Activated naive CD8-positive, alpha-beta T cell treated with anti-CD3 and anti-CD28 coated beads, Interleukin-2, amount 10 ng/mL, durations not matched to agents 7 days and 5 days (primary cell): ENCODE results near the gene FOXN3. TPM values are rescaled to one million over a fixed set of nuclear protein-coding genes. Genes with fewer than 3 reads are reported as not detected.

Source experiments
- ATAC-seq: fragments of 150-1000 bp; cut with Tn5 transposase; one replicate; pipeline ENCODE4 v1.10.0; 2021; ENCODE audit warnings: low read depth, moderate library complexity
- POLR2A ChIA-PET: fragments of 350-600 bp; sonication (Branson Sonifier 250); formaldehyde crosslinking; loops from one replicate; lab custom pipeline; 2021; ENCODE audit warnings: antibody characterized with exemption; lab: Charles Lee
- DNase-seq: peaks from one replicate; pipeline ENCODE4 v3.0.0; 2021
- H3K27ac Mint-ChIP-seq: one replicate; pipeline ENCODE4 v1.8.0; 2022; ENCODE audit warnings: mild to moderate bottlenecking, mixed read lengths
- H3K27me3 Mint-ChIP-seq: one replicate; pipeline ENCODE4 v1.8.0; 2022; ENCODE audit warnings: mild to moderate bottlenecking, moderate library complexity, mixed read lengths
- H3K36me3 Mint-ChIP-seq: one replicate; pipeline ENCODE4 v1.8.0; 2021; ENCODE audit warnings: mild to moderate bottlenecking, mixed read lengths
- H3K4me1 Mint-ChIP-seq: one replicate; pipeline ENCODE4 v1.8.0; 2021; ENCODE audit warnings: mixed read lengths
- H3K4me3 Mint-ChIP-seq: one replicate; pipeline ENCODE4 v1.8.0; 2022; ENCODE audit warnings: mild to moderate bottlenecking, moderate library complexity, mixed read lengths
- H3K9me3 Mint-ChIP-seq: one replicate; pipeline ENCODE4 v1.8.0; 2021; ENCODE audit warnings: mixed read lengths
- total RNA-seq, 2 experiments: library from RNA; stranded (reverse); gene quantifications; one replicate each; pipeline ENCODE4 v1.2.3, GENCODE V29; 2021

Gene FOXN3
- total RNA-seq, 2 experiments from 2014 or later = 101 to 102 TPM

GRCh38 chr14:89198544-89199329, 218.3 kb downstream of the FOXN3 start:
- H3K9me3 Mint-ChIP-seq = peaks cover 6% of the 10 kb centered on the region
- DNase-seq = no peak
- peaks cover 20% of the 10 kb centered on the region for H3K4me1 Mint-ChIP-seq
- ATAC-seq = no peak
- no peaks in the 10 kb centered on the region for H3K27me3 Mint-ChIP-seq
- POLR2A ChIA-PET = no interaction called here
- H3K27ac Mint-ChIP-seq = no peak overlapping the region
- no peak overlapping the region for H3K4me3 Mint-ChIP-seq
- peaks cover 32% of the 10 kb centered on the region for H3K36me3 Mint-ChIP-seq

DNA sequence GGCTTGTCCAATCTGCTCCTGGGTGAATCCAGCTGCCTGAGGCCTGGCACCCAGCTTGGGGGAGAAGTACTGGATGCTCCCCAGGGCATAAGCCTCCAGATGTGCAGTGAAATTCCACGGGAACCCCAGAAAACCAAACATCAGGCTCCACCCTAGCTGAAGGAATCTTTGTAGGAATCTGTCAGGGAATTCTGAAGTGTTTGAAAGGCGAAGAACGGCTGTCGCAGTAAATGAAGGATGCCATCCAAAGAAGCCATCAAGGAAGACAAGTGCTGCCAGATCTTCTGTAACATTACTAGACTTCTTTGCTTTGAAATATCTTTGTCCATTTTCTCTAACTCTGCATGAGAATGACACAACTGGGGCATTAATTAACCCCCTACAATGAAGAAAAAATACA, 219.4 kb downstream of the FOXN3 start:
- Mint-ChIP-seq H3K27ac (no peak overlapping the region), H3K36me3 (peaks cover 31% of the 10 kb centered on the region)

GRCh38 chr14:89196545-89196944, 220.5 kb downstream of the FOXN3 start:
- H3K36me3 Mint-ChIP-seq = peaks cover 31% of the 10 kb centered on the region
- POLR2A ChIA-PET = no interaction called here
- H3K27me3 Mint-ChIP-seq = no peaks in the 10 kb centered on the region
- peaks cover 4% of the 10 kb centered on the region for H3K4me1 Mint-ChIP-seq
- H3K9me3 Mint-ChIP-seq = peaks cover 6% of the 10 kb centered on the region
- no peak overlapping the region for H3K27ac Mint-ChIP-seq
- H3K4me3 Mint-ChIP-seq = no peak overlapping the region
- ATAC-seq (no peak), DNase-seq (no peak)

More for the DNA sequence above, 219.4 kb downstream of the FOXN3 start:
- peaks cover 14% of the 10 kb centered on the region for H3K4me1 Mint-ChIP-seq
- H3K27me3 Mint-ChIP-seq = no peaks in the 10 kb centered on the region
- POLR2A ChIA-PET = no interaction called here
- peaks cover 6% of the 10 kb centered on the region for H3K9me3 Mint-ChIP-seq
- no peak for ATAC-seq
- no peak for DNase-seq
- no peak overlapping the region for H3K4me3 Mint-ChIP-seq

GRCh38 chr14:89194376-89194775, 222.7 kb downstream of the FOXN3 start:
- H3K9me3 Mint-ChIP-seq = peaks cover 6% of the 10 kb centered on the region
- POLR2A ChIA-PET = no interaction called here
- H3K36me3 Mint-ChIP-seq = peaks cover 33% of the 10 kb centered on the region
- ATAC-seq = no peak
- no peaks in the 10 kb centered on the region for H3K27me3 Mint-ChIP-seq
- H3K4me1 Mint-ChIP-seq = peaks cover 4% of the 10 kb centered on the region
- H3K4me3 Mint-ChIP-seq = no peak overlapping the region
- no peak for DNase-seq
- H3K27ac Mint-ChIP-seq = no peak overlapping the region

- Mint-ChIP-seq H3K27me3 (no peaks in the 10 kb centered on the region), H3K27ac (no peak overlapping the region)
- ATAC-seq = no peak
Observed at GRCh38 chr14:89190765-89191513, 226.1 kb downstream of the FOXN3 start.

DNA sequence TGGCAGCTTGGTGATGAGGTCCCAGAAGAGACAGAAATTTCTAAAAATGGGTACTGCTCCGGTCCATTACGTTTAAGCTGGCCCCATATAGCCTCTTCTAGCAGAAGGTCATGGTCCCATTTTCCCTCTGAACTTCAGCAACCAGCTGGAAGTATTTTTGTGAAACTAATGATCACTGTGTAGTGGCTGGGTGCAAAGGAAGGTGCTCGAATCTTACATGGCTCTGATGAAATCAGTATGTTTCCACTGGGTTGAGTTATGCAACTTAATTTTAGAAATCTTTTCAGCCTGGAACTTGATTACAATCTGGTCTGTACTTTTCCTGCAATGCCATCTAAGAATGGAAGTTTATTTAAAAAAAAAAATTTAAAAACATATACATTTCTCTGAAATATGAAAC, 228.5 kb downstream of the FOXN3 start:
- no peak for ATAC-seq
- POLR2A ChIA-PET = no interaction called here
- Mint-ChIP-seq H3K9me3 (no peaks in the 10 kb centered on the region), H3K27me3 (no peaks in the 10 kb centered on the region), H3K27ac (no peak overlapping the region), H3K4me3 (no peak overlapping the region), H3K4me1 (peaks cover 8% of the 10 kb centered on the region), H3K36me3 (peaks cover 18% of the 10 kb centered on the region)
- no peak for DNase-seq

More at GRCh38 chr14:89190765-89191513, 226.1 kb downstream of the FOXN3 start:
- H3K4me3 Mint-ChIP-seq = no peak overlapping the region
- no peak for DNase-seq
- H3K4me1 Mint-ChIP-seq = peaks cover 8% of the 10 kb centered on the region
- H3K36me3 Mint-ChIP-seq = peaks cover 21% of the 10 kb centered on the region
- POLR2A ChIA-PET = no interaction called here
- H3K9me3 Mint-ChIP-seq = peaks cover 1% of the 10 kb centered on the region

DNA sequence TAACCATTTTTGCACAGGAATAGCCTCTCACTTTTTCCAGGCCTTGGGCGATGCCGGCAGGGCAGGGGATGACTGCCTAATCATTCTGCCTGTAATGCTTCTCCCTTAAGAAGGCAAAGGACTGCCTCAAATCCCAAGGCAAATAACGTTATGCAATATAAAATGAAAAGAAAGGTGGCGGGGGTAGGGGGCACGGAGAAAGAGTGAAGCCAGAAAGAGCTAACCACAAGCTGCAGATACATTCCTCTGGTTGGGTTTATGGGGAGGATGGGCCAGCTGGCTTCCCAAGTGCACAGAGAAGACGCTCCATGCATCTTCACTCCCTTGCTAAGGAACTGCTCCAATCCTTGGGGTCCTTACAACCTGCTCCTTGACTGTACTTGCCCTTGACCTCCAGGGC, 229.5 kb downstream of the FOXN3 start:
- Mint-ChIP-seq H3K27ac (no peak overlapping the region), H3K4me3 (no peak overlapping the region), H3K27me3 (no peaks in the 10 kb centered on the region), H3K36me3 (peaks cover 18% of the 10 kb centered on the region), H3K4me1 (peaks cover 8% of the 10 kb centered on the region), H3K9me3 (no peaks in the 10 kb centered on the region)
- no peak for DNase-seq
- POLR2A ChIA-PET = no interaction called here
- ATAC-seq = no peak

DNA sequence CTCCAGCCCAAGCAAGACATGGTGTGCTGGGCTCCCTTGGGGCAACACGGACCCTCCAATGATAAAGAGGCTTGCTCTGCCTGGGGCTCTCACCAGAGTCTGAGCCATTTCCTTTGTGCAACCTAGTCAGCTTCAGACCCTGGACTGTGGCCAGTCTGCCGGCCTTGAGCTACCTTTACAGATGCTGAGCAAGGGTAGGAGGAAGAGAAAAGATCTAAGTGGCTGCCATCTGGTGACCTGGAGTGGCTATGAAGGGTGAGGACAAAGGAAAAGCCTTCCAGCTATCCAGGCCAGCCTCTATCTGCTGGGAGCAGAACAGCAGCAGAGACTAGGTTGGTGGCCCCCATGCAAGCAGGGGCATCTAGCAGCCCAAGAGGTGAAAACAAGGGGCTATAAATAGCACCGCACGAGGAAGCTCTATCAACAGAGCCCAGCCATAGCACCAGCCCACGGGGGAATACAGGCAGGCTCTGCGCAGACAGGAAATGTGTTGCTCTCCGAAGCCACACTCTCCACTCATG, 230.1 kb downstream of the FOXN3 start:
- H3K36me3 Mint-ChIP-seq = peaks cover 18% of the 10 kb centered on the region
- POLR2A ChIA-PET = no interaction called here

DNA sequence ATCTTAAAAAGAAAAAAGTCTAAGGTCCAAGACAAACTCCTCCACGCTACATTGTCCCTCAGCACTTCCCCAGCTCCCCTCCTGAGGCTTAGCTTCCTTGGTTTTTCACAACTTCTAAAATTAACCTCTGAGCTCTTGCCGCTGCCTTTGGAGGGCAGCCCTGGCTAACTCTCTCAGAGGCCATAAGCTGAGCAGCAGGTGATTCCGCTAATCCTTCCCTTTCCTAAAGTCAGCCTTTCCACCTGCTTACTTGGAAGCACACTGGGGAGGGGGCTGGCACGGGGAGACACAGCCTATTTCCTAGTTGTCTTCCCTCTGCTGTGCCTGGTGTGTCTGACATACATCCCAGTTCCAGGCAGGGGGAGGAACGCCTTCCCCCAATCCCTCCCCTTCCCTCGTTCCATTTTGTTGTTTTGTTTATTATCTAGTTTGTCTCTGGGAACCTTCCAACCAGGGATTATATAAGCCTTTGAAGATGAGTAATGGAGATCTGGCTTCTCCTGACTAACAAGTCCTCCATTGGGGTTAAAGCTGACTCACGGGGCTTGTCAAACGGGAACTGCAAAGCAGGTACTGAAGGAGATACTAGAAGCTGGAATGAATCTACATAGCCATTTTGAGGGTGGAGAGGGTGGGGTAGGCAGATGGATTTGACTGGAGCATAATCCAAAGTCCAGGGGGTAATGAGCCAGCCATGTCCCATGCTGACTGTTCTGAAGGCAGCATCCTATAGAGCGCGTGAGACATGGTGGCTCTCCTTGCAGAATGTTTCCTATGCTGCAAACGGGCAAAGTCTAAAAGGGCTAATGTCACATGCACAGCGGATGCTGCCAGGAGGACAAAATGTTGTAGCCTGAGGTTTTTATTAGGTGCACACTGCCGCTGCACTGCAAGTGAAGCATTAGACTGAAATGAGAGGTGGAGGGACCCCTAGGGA, 230.8 kb downstream of the FOXN3 start:
- Mint-ChIP-seq H3K27me3 (no peaks in the 10 kb centered on the region), H3K27ac (no peak overlapping the region), H3K4me1 (peaks cover 10% of the 10 kb centered on the region), H3K4me3 (no peak overlapping the region), H3K9me3 (no peaks in the 10 kb centered on the region), H3K36me3 (peaks cover 18% of the 10 kb centered on the region)
- DNase-seq (no peak), ATAC-seq (no peak)
- POLR2A ChIA-PET = no interaction called here

More for the DNA sequence above, 230.1 kb downstream of the FOXN3 start:
- no peak for DNase-seq
- peak; percentile 36 for ATAC-seq
- Mint-ChIP-seq H3K4me3 (no peak overlapping the region), H3K27ac (no peak overlapping the region), H3K4me1 (peaks cover 8% of the 10 kb centered on the region), H3K27me3 (no peaks in the 10 kb centered on the region), H3K9me3 (no peaks in the 10 kb centered on the region)

GRCh38 chr14:89184952-89185351, 232.1 kb downstream of the FOXN3 start:
- H3K27ac Mint-ChIP-seq = no peak overlapping the region
- no peak overlapping the region for H3K4me3 Mint-ChIP-seq
- peaks cover 16% of the 10 kb centered on the region for H3K36me3 Mint-ChIP-seq
- H3K4me1 Mint-ChIP-seq = peaks cover 14% of the 10 kb centered on the region
- POLR2A ChIA-PET = no interaction called here
- no peaks in the 10 kb centered on the region for H3K9me3 Mint-ChIP-seq
- DNase-seq (no peak), ATAC-seq (no peak)
- H3K27me3 Mint-ChIP-seq = no peaks in the 10 kb centered on the region

DNA sequence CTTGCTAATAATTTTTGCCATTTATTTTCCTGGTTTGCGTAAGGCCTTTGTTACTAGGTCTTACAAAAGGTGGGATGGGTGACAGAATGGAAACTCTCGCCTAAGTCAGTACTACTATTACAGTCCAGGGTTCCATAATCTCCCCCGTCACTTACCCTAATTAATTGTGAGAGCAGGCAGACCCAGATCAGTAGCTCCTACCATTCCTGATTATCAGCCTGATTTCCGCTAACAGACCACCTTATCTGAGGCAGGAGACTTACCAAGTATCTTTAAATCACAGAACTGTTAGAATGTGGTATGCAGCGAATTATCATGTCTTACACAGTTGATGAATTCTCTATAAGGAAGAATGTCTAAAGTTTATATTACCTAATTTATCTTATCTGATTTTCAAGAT, 234.7 kb downstream of the FOXN3 start:
- DNase-seq (no peak), ATAC-seq (no peak)
- Mint-ChIP-seq H3K4me3 (no peak overlapping the region), H3K27me3 (no peaks in the 10 kb centered on the region), H3K4me1 (peaks cover 12% of the 10 kb centered on the region), H3K9me3 (no peaks in the 10 kb centered on the region), H3K27ac (no peak overlapping the region), H3K36me3 (peaks cover 2% of the 10 kb centered on the region)
- POLR2A ChIA-PET = no interaction called here

- Mint-ChIP-seq H3K27ac (no peak overlapping the region), H3K4me1 (peaks cover 10% of the 10 kb centered on the region), H3K4me3 (no peak overlapping the region), H3K27me3 (no peaks in the 10 kb centered on the region), H3K36me3 (no peaks in the 10 kb centered on the region), H3K9me3 (no peaks in the 10 kb centered on the region)
- DNase-seq = no peak
- ATAC-seq = no peak
- POLR2A ChIA-PET = no interaction called here
Observed at GRCh38 chr14:89180546-89180945, 236.5 kb downstream of the FOXN3 start.

GRCh38 chr14:89179891-89180404, 237.1 kb downstream of the FOXN3 start:
- H3K27me3 Mint-ChIP-seq = no peaks in the 10 kb centered on the region
- H3K4me1 Mint-ChIP-seq = peaks cover 10% of the 10 kb centered on the region
- H3K9me3 Mint-ChIP-seq = no peaks in the 10 kb centered on the region
- H3K4me3 Mint-ChIP-seq = no peak overlapping the region
- H3K36me3 Mint-ChIP-seq = peaks cover under 1% of the 10 kb centered on the region
- DNase-seq (no peak), ATAC-seq (no peak)
- no peak overlapping the region for H3K27ac Mint-ChIP-seq
- POLR2A ChIA-PET = no interaction called here
